ENCODE measurements around the gene DNAJC24.

Gene DNAJC24

GRCh38 chr11:31327417-31327816, 42.2 kb upstream of the DNAJC24 start:
- Histone ChIP-seq H3K79me2 (ENCODE audit: control insufficient read depth, insufficient read depth, low read length) (no peaks in the 10 kb centered on the region), H2BK15ac (replicated peaks; ENCODE audit: low read depth) (no peak overlapping the region), H3K27ac (ENCODE audit: low read depth, low read length) (no peak overlapping the region), H3K27me3 (ENCODE audit: insufficient read depth, low read length, poor library complexity) (no peaks in the 10 kb centered on the region), H3K9ac (ENCODE audit: low read length) (no peak overlapping the region), H3K36me3 (ENCODE audit: control insufficient read depth, insufficient read depth, low read length) (no peaks in the 10 kb centered on the region), H3K56ac (ENCODE audit: low read length) (no peak overlapping the region), H3K4me2 (ENCODE audit: low read length) (no peak overlapping the region), H3K23ac (ENCODE audit: low read length) (no peak overlapping the region), H4K8ac (ENCODE audit: low read depth, low read length) (no peak overlapping the region), H2BK120ac (ENCODE audit: low read depth, low read length) (no peak overlapping the region), H3K4ac (ENCODE audit: low read depth, low read length) (no peak overlapping the region), H2BK5ac (ENCODE audit: low read length) (no peak overlapping the region), H3K79me1 (ENCODE audit: low read length) (no peaks in the 10 kb centered on the region), H2AK5ac (ENCODE audit: low read length) (no peak overlapping the region), H3K4me1 (ENCODE audit: control insufficient read depth, low read depth, low read length) (no peaks in the 10 kb centered on the region), H3K4me3 (ENCODE audit: low read length) (no peak overlapping the region), H4K5ac (ENCODE audit: low read length) (no peak overlapping the region), H3K18ac (ENCODE audit: low read length) (no peak overlapping the region)
- no CpG with 5 or more reads among the region's 3 CpGs for WGBS (ENCODE audit: extremely low coverage, insufficient coverage, low lambda C conversion rate)
- no peak for DNase-seq

- no peak overlapping the region for H4K5ac ChIP-seq (ENCODE audit: low read length)
- no peak for DNase-seq
- H2AK5ac ChIP-seq (ENCODE audit: low read length) = no peak overlapping the region
- no peak overlapping the region for H4K8ac ChIP-seq (ENCODE audit: low read depth, low read length)
- no peak overlapping the region for H3K4me2 ChIP-seq (ENCODE audit: low read length)
- no peaks in the 10 kb centered on the region for H3K79me2 ChIP-seq (ENCODE audit: control insufficient read depth, insufficient read depth, low read length)
- no peak overlapping the region for H3K9ac ChIP-seq (ENCODE audit: low read length)
- H3K23ac ChIP-seq (ENCODE audit: low read length) = no peak overlapping the region
- no peak overlapping the region for H3K56ac ChIP-seq (ENCODE audit: low read length)
- no peak overlapping the region for H2BK5ac ChIP-seq (ENCODE audit: low read length)
- H3K18ac ChIP-seq (ENCODE audit: low read length) = no peak overlapping the region
- no peaks in the 10 kb centered on the region for H3K36me3 ChIP-seq (ENCODE audit: control insufficient read depth, insufficient read depth, low read length)
- H3K4me1 ChIP-seq (ENCODE audit: control insufficient read depth, low read depth, low read length) = no peaks in the 10 kb centered on the region
- no peak overlapping the region for H3K27ac ChIP-seq (ENCODE audit: low read depth, low read length)
- H3K4ac ChIP-seq (ENCODE audit: low read depth, low read length) = no peak overlapping the region
- H3K4me3 ChIP-seq (ENCODE audit: low read length) = no peak overlapping the region
- no peak overlapping the region for H2BK15ac ChIP-seq (replicated peaks; ENCODE audit: low read depth)
- H3K27me3 ChIP-seq (ENCODE audit: insufficient read depth, low read length, poor library complexity) = no peaks in the 10 kb centered on the region
- H2BK120ac ChIP-seq (ENCODE audit: low read depth, low read length) = no peak overlapping the region
- WGBS (ENCODE audit: extremely low coverage, insufficient coverage, low lambda C conversion rate) = no CpG with 5 or more reads among the region's 6 CpGs
- no peaks in the 10 kb centered on the region for H3K79me1 ChIP-seq (ENCODE audit: low read length)
These were observed 41.0 kb upstream of the DNAJC24 start for GRCh38 chr11:31328697-31329096.

- no CpG with 5 or more reads among the region's 2 CpGs for WGBS (ENCODE audit: extremely low coverage, insufficient coverage, low lambda C conversion rate)
- Histone ChIP-seq H2AK5ac (ENCODE audit: low read length) (no peak overlapping the region), H3K79me1 (ENCODE audit: low read length) (no peaks in the 10 kb centered on the region), H3K36me3 (ENCODE audit: control insufficient read depth, insufficient read depth, low read length) (no peaks in the 10 kb centered on the region), H3K4me3 (ENCODE audit: low read length) (no peak overlapping the region), H3K23ac (ENCODE audit: low read length) (no peak overlapping the region), H3K56ac (ENCODE audit: low read length) (no peak overlapping the region), H3K4me1 (ENCODE audit: control insufficient read depth, low read depth, low read length) (no peaks in the 10 kb centered on the region), H2BK120ac (ENCODE audit: low read depth, low read length) (no peak overlapping the region), H3K27me3 (ENCODE audit: insufficient read depth, low read length, poor library complexity) (no peaks in the 10 kb centered on the region), H3K18ac (ENCODE audit: low read length) (no peak overlapping the region), H3K27ac (ENCODE audit: low read depth, low read length) (no peak overlapping the region), H3K79me2 (ENCODE audit: control insufficient read depth, insufficient read depth, low read length) (no peaks in the 10 kb centered on the region), H3K4me2 (ENCODE audit: low read length) (no peak overlapping the region), H2BK5ac (ENCODE audit: low read length) (no peak overlapping the region), H3K4ac (ENCODE audit: low read depth, low read length) (no peak overlapping the region), H4K5ac (ENCODE audit: low read length) (no peak overlapping the region), H2BK15ac (replicated peaks; ENCODE audit: low read depth) (no peak overlapping the region), H4K8ac (ENCODE audit: low read depth, low read length) (no peak overlapping the region), H3K9ac (ENCODE audit: low read length) (no peak overlapping the region)
- no peak for DNase-seq
These were observed 31.9 kb upstream of the DNAJC24 start for GRCh38 chr11:31337806-31338205.

GRCh38 chr11:31340903-31341572, 28.6 kb upstream of the DNAJC24 start:
- H3K18ac ChIP-seq (ENCODE audit: low read length) = no peak overlapping the region
- no peak overlapping the region for H4K5ac ChIP-seq (ENCODE audit: low read length)
- H3K4me1 ChIP-seq (ENCODE audit: control insufficient read depth, low read depth, low read length) = no peaks in the 10 kb centered on the region
- no peak overlapping the region for H3K56ac ChIP-seq (ENCODE audit: low read length)
- H2AK5ac ChIP-seq (ENCODE audit: low read length) = no peak overlapping the region
- H3K27ac ChIP-seq (ENCODE audit: low read depth, low read length) = no peak overlapping the region
- H4K8ac ChIP-seq (ENCODE audit: low read depth, low read length) = no peak overlapping the region
- no peaks in the 10 kb centered on the region for H3K36me3 ChIP-seq (ENCODE audit: control insufficient read depth, insufficient read depth, low read length)
- no peak overlapping the region for H3K4me3 ChIP-seq (ENCODE audit: low read length)
- H3K79me1 ChIP-seq (ENCODE audit: low read length) = no peaks in the 10 kb centered on the region
- H3K4ac ChIP-seq (ENCODE audit: low read depth, low read length) = no peak overlapping the region
- WGBS (ENCODE audit: extremely low coverage, insufficient coverage, low lambda C conversion rate) = 100% methylated on average over 1 of the region's 5 CpGs
- no peak overlapping the region for H3K23ac ChIP-seq (ENCODE audit: low read length)
- H3K79me2 ChIP-seq (ENCODE audit: control insufficient read depth, insufficient read depth, low read length) = no peaks in the 10 kb centered on the region
- no peaks in the 10 kb centered on the region for H3K27me3 ChIP-seq (ENCODE audit: insufficient read depth, low read length, poor library complexity)
- H3K4me2 ChIP-seq (ENCODE audit: low read length) = no peak overlapping the region
- H2BK120ac ChIP-seq (ENCODE audit: low read depth, low read length) = no peak overlapping the region
- no peak overlapping the region for H2BK5ac ChIP-seq (ENCODE audit: low read length)
- H2BK15ac ChIP-seq (replicated peaks; ENCODE audit: low read depth) = no peak overlapping the region
- no peak overlapping the region for H3K9ac ChIP-seq (ENCODE audit: low read length)
- peak; percentile 71 for DNase-seq

GRCh38 chr11:31351168-31351567, 18.5 kb upstream of the DNAJC24 start:
- DNase-seq = no peak
- no peak overlapping the region for H2BK15ac ChIP-seq (replicated peaks; ENCODE audit: low read depth)
- no peaks in the 10 kb centered on the region for H3K4me1 ChIP-seq (ENCODE audit: control insufficient read depth, low read depth, low read length)
- H3K56ac ChIP-seq (ENCODE audit: low read length) = no peak overlapping the region
- H3K27me3 ChIP-seq (ENCODE audit: insufficient read depth, low read length, poor library complexity) = no peaks in the 10 kb centered on the region
- H2BK5ac ChIP-seq (ENCODE audit: low read length) = no peak overlapping the region
- H3K9ac ChIP-seq (ENCODE audit: low read length) = no peak overlapping the region
- no peak overlapping the region for H2BK120ac ChIP-seq (ENCODE audit: low read depth, low read length)
- H3K36me3 ChIP-seq (ENCODE audit: control insufficient read depth, insufficient read depth, low read length) = no peaks in the 10 kb centered on the region
- H3K4me3 ChIP-seq (ENCODE audit: low read length) = no peak overlapping the region
- H3K79me1 ChIP-seq (ENCODE audit: low read length) = no peaks in the 10 kb centered on the region
- no peak overlapping the region for H3K4ac ChIP-seq (ENCODE audit: low read depth, low read length)
- no peaks in the 10 kb centered on the region for H3K79me2 ChIP-seq (ENCODE audit: control insufficient read depth, insufficient read depth, low read length)
- H2AK5ac ChIP-seq (ENCODE audit: low read length) = no peak overlapping the region
- H4K5ac ChIP-seq (ENCODE audit: low read length) = no peak overlapping the region
- no peak overlapping the region for H3K4me2 ChIP-seq (ENCODE audit: low read length)
- H3K27ac ChIP-seq (ENCODE audit: low read depth, low read length) = no peak overlapping the region
- no peak overlapping the region for H3K23ac ChIP-seq (ENCODE audit: low read length)
- no peak overlapping the region for H4K8ac ChIP-seq (ENCODE audit: low read depth, low read length)
- no peak overlapping the region for H3K18ac ChIP-seq (ENCODE audit: low read length)

GRCh38 chr11:31355131-31355530, 14.5 kb upstream of the DNAJC24 start:
- Histone ChIP-seq H2AK5ac (ENCODE audit: low read length) (no peak overlapping the region), H3K4me2 (ENCODE audit: low read length) (no peak overlapping the region), H3K79me2 (ENCODE audit: control insufficient read depth, insufficient read depth, low read length) (no peaks in the 10 kb centered on the region), H3K23ac (ENCODE audit: low read length) (no peak overlapping the region), H2BK5ac (ENCODE audit: low read length) (no peak overlapping the region), H4K5ac (ENCODE audit: low read length) (no peak overlapping the region), H3K79me1 (ENCODE audit: low read length) (no peaks in the 10 kb centered on the region), H3K4ac (ENCODE audit: low read depth, low read length) (no peak overlapping the region), H3K4me1 (ENCODE audit: control insufficient read depth, low read depth, low read length) (no peaks in the 10 kb centered on the region), H3K36me3 (ENCODE audit: control insufficient read depth, insufficient read depth, low read length) (no peaks in the 10 kb centered on the region), H2BK120ac (ENCODE audit: low read depth, low read length) (no peak overlapping the region), H3K56ac (ENCODE audit: low read length) (no peak overlapping the region), H3K18ac (ENCODE audit: low read length) (no peak overlapping the region), H3K9ac (ENCODE audit: low read length) (no peak overlapping the region), H4K8ac (ENCODE audit: low read depth, low read length) (no peak overlapping the region), H3K27ac (ENCODE audit: low read depth, low read length) (no peak overlapping the region), H3K4me3 (ENCODE audit: low read length) (no peak overlapping the region), H2BK15ac (replicated peaks; ENCODE audit: low read depth) (no peak overlapping the region), H3K27me3 (ENCODE audit: insufficient read depth, low read length, poor library complexity) (no peaks in the 10 kb centered on the region)
- DNase-seq = no peak
- WGBS (ENCODE audit: extremely low coverage, insufficient coverage, low lambda C conversion rate) = no CpG with 5 or more reads among the region's 2 CpGs
